ENCODE data around the gene CHRND. TPM values are rescaled to one million over a fixed set of nuclear protein-coding genes. Genes with fewer than 3 reads are reported as not detected.
A peak's percentile ranks its signal among the peaks of the same experiment; 100 is the strongest.

CHRND gene
- total and polyA plus RNA-seq, 2 donors from 2014 or later: not detected

- no peaks in the 10 kb centered on the region for H3K9me3 ChIP-seq (ENCODE audit: control insufficient read depth in 2 of 3, insufficient read depth in 1 of 3, low read length in 3 of 3)
- peaks cover 17% of the 10 kb centered on the region for H3K27me3 ChIP-seq (ENCODE audit: control insufficient read depth, insufficient read depth, low read length)
- DNase-seq (peak in 2 of 5 donors; percentile 34 to 51), FAIRE-seq (no peak)
- H3K4me3 ChIP-seq (ENCODE audit: low read length in 3 of 3): no peak overlapping the region
- no peaks in the 10 kb centered on the region for H3K4me1 ChIP-seq (ENCODE audit: control insufficient read depth in 2 of 3, insufficient read depth in 2 of 3, low read depth in 1 of 3, low read length in 3 of 3)
- TF ChIP-seq CTCF (IDR thresholded peaks at IDR 0.05; ENCODE audit: borderline replicate concordance, extremely low read depth, insufficient read depth): no peak
- H3K27ac ChIP-seq (ENCODE audit: low read depth in 2 of 2, low read length in 2 of 2): no peak overlapping the region
- no peak overlapping the region for H3K9ac ChIP-seq (ENCODE audit: low read length in 3 of 3)
- intact Hi-C loops (cut with DNase I): no loop called here
- no peaks in the 10 kb centered on the region for H3K36me3 ChIP-seq (ENCODE audit: control insufficient read depth in 2 of 3, insufficient read depth in 3 of 3, low read length in 3 of 3)
Measured at GRCh38 chr2:232483923-232484627, 41.9 kb upstream of the CHRND start.

GRCh38 chr2:232484628-232485347, 41.2 kb upstream of the CHRND start:
- FAIRE-seq (no peak), DNase-seq (peak in 2 of 5 donors; percentile 41 to 50)
- intact Hi-C loops (cut with DNase I): no loop called here
- Histone ChIP-seq H3K9ac (ENCODE audit: low read length in 3 of 3) (no peak overlapping the region), H3K4me1 (ENCODE audit: control insufficient read depth in 2 of 3, insufficient read depth in 2 of 3, low read depth in 1 of 3, low read length in 3 of 3) (no peaks in the 10 kb centered on the region), H3K27me3 (ENCODE audit: control insufficient read depth, insufficient read depth, low read length) (peaks cover 17% of the 10 kb centered on the region), H3K4me3 (ENCODE audit: low read length in 3 of 3) (no peak overlapping the region), H3K9me3 (ENCODE audit: control insufficient read depth in 2 of 3, insufficient read depth in 1 of 3, low read length in 3 of 3) (no peaks in the 10 kb centered on the region), H3K27ac (ENCODE audit: low read depth in 2 of 2, low read length in 2 of 2) (no peak overlapping the region), H3K36me3 (ENCODE audit: control insufficient read depth in 2 of 3, insufficient read depth in 3 of 3, low read length in 3 of 3) (no peaks in the 10 kb centered on the region)
- no peak for TF ChIP-seq CTCF (IDR thresholded peaks at IDR 0.05; ENCODE audit: borderline replicate concordance, extremely low read depth, insufficient read depth)

- intact Hi-C loops (cut with DNase I): no loop called here
- TF ChIP-seq CTCF (IDR thresholded peaks at IDR 0.05; ENCODE audit: borderline replicate concordance, extremely low read depth, insufficient read depth): no peak
- no peaks in the 10 kb centered on the region for H3K9me3 ChIP-seq (ENCODE audit: control insufficient read depth in 2 of 3, insufficient read depth in 1 of 3, low read length in 3 of 3)
- no peak overlapping the region for H3K4me3 ChIP-seq (ENCODE audit: low read length in 3 of 3)
- FAIRE-seq (no peak), DNase-seq (no peak)
- peaks cover 17% of the 10 kb centered on the region for H3K27me3 ChIP-seq (ENCODE audit: control insufficient read depth, insufficient read depth, low read length)
- no peaks in the 10 kb centered on the region for H3K4me1 ChIP-seq (ENCODE audit: control insufficient read depth in 2 of 3, insufficient read depth in 2 of 3, low read depth in 1 of 3, low read length in 3 of 3)
- H3K9ac ChIP-seq (ENCODE audit: low read length in 3 of 3): no peak overlapping the region
- no peak overlapping the region for H3K27ac ChIP-seq (ENCODE audit: low read depth in 2 of 2, low read length in 2 of 2)
- H3K36me3 ChIP-seq (ENCODE audit: control insufficient read depth in 2 of 3, insufficient read depth in 3 of 3, low read length in 3 of 3): no peaks in the 10 kb centered on the region
Measured at GRCh38 chr2:232485348-232485756, 40.6 kb upstream of the CHRND start.
